NCI-H2196 (cell line): ENCODE data around the gene AFG1L.
"Not testable (repeated sequence)": the region's sequence is repeated elsewhere in the genome, so short reads cannot be mapped to it uniquely, and the experiment has no call there.

Source experiments
- DNase-seq: peaks from one replicate; lab custom pipeline; 2025; ENCODE audit not compliant: unreplicated experiment; lab: John Stamatoyannopoulos, UW

Gene AFG1L

DNA sequence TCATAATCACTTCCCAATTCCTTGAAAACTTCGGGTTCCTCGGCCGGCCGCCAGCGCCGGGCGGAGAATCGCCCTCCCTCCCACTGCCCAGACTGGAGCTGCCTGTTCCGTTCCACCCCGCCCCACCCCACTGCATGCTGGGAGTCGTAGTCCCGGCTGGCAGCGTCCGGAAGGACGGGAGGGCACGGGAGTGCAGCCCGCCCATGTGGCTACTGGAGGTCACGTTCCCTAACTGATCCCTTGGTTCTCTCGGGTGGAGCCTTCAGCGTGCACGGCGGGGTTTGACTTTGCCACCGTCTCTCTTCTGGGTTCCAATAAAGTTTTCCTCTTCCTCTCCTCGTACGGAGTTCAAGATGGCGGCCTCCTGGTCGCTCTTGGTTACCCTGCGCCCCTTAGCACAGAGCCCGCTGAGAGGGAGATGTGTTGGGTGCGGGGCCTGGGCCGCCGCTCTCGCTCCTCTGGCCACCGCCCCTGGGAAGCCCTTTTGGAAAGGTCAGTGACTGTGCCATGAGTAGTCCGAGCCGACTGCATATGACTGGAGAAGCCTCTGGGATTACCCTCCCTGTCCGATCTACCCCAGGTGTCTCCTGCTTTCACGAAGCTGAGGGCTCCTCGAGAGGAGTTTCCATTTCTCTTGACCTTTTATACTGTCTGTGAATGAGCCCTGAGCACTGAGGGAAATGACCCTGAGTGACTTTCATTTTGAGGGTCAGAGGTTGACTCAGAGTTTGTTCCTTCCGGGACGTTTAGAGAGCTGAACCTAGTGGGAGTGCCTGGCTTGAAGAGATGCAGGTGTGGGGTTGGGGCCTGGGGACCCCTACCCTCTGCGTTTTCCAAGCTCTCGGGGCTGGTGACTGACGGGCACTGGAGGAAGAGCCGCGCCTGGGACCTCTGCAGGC is at the start of gene AFG1L:
TSS of gene AFG1L (plus strand) at position 328 of the 899 bp plus-strand sequence. CDS start at position 354, 26 bp downstream.
- peak; percentile 87 for DNase-seq

DNA sequence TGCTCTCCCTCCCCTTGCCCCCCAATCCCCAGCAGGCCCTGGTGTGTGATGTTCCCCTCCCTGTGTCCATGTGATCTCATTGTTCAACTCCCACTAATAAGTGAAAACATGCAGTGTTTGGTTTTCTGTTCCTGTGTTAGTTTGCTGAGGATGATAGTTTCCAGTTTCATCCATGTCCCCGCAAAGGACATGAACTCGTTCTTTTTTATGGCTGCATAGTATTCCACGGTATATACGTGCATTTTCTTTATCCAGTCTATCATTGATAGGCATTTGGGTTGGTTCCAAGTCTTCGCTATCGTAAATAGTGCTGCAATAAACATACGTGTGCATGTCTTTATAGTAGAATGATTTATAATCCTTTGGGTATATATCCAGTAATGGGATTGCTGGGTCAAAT is 49.8 kb upstream of the AFG1L start:
- not testable (repeated sequence) for DNase-seq

DNA sequence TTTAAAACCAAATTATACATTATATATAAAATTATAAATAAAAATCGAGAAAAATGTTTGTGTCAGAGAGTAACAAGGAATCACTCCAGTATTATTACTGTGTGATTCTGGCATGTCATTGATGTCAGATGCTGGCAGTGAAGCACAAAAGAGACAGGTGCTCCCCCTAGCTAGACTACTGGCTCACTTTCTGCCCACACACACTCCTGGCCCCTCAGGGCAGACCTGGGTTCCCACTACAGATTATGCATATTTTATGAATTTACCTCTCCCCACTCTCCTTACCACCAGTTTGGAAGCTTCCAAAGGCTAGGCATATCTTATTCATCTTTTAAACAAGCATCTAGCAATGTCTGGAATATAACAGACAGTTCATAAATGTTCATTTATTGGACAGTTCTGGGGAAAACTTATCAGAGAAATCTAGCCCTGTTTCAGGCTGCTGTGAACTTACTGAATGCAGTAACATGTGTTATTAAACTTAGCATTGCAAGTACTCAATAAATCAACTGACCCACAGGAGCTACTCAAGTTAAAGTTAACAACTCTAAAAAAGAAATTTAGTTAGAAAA is 46.8 kb upstream of the AFG1L start:
- no peak for DNase-seq

DNA sequence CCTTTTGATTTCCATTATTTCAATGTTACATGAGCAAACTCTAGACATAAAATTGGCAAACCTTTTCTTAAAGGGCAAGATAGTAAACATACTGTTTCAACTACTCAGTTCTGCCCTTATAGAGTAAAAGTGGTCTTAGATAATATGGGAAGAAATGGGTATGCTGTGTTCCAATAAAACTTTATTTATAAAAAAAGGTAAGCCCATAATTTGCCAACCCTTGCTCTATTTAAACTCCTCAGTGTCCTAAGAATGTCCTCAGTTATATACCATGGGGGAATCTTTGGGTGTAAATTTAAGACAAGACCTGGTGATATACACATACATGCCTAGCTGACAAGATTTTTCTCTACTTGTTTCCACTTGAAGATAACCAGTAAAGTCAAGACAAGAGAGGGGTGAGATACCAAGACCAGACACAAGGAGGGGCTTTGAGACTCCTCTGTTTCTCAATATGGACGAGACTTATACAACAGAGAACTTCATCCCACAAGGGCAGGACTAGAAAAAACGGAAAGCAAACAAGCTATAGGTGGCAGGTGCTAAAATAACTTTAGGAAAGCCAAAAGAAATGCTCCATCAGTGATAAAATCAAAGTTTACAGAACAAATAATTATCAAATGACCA is 44.5 kb upstream of the AFG1L start:
- DNase-seq: no peak

DNA sequence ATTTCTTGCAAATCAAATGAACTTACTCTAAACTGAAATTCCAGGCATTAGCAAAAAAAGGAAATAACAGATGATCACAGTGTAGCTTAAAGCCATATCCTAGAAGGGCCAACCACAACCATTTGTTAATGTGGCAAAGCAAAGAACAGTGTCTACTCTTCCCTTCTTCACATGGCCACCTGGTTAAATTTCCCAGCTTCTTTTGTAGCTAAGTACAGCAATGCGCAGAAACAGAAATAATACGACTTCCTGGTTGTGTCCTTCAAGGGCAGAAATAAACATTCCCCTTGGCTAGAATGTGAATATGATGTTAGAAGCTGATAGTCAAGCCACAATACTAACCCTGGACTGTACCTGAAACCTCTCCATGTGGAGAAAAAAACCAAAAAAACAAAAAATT is 43.6 kb upstream of the AFG1L start:
- DNase-seq: no peak

DNA sequence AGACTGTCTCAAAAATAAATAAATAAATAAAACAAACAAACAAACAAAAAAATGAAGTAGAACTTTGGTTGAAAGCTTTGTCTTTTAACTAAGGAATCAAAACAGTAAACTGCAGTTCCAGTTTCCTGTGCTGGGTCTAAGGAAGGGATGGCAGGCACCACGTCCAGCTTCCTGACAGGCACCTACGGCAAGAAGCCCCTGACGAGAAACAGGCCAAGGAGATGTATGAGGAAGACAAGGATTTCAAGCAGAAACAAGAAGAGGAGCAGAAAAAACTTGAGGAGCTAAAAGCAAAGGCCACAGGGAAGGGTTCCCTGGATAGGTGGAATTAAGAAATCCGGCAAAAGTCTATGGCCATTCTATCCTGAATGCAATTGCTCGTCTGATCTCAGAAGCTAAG is 42.8 kb upstream of the AFG1L start:
- no peak for DNase-seq

DNA sequence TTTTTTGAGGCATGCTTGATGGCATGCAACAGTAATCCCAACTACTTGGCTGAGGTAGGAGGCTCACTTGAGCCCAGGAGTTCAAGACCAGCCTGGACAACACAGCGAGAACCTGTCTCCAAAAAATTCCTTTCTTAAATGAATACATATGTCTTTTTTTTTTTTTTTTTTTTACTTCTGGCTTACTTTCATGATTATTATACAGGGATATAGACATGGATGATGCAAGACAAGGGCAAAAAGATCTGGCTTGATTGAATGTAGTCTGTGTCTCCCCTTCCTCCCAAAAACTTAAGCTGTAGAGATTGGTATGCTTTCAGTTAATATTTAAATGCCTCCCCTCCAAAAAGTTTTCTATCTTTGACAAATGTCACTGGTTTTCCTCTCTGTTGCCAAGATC is 41.6 kb upstream of the AFG1L start:
- DNase-seq: no peak

DNA sequence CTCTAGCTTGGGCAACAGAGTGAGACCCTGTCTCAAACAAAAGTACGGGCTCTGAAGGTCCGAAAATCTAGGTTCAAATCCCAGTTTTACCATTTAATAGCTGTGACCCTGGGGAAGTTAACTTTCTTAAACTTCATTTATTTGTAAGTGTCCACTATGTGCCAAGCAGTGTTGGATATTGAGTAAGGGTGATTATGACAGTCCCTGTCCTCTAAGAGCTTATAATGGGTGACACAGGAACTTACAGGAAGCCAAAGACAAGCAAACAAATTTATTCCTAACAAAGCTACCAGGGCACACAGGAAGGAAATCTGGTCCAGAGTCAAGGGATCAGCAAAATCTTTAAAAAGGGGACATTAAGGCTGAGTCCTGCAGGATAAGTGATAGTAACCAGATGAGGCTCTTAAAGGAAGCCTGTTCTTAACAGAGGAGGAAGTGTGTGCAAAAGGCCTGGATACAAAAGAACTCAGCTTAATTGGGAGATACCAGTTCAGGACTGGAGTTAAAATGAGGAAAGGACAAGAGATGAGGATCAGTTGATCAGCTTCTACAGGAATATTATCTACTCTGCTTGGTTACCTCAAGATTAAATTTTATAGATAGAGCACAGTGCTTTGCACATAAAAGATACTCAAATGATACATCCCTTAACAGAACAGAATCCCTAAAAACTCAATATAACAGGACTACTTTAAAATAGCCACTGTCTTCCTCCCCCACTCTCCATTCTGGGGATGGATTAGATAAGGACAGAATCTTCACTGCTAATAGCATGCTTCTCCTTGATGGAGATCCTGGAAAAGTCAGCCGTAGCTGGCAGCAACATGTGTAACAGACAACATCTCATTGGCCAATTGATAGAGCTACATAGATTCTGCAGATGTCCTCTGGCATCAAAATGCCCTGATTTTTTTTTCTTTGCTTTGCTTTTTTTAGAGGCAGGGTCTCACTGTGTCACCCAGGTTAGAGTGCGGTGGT is 40.1 kb upstream of the AFG1L start:
- DNase-seq: no peak

DNA sequence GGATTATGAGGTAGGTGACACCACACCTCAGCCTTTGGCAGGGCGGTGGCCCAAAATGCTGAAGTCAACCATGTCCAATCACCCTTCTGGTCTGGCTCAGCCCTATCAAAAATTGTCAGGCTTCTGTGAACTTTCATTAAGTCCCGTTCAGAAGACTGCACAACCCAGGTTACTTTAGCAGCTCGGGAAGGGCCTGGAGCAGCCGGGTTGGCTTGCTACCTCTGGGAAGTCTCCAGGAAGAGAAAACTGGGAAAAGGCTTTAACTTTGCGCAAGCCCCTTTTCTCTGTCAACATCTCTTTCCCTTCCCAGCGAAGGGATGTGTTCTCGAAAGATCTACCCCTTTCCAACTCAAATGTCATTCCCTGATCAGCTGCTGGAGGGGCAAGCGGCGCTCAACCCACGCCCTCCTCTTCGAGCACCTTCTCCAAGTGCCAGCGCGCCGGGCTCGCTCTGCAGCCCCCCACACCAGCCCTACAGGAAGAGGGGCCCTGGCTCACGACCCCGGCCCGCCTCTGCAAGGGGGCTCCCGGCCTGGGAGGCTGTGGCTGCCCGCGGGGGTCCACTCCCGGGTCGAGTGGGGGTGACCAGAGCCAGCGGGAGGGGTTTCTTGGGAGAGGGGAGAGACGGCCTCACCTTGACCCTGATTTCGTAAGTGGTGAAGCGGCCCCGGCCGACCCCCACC is 34.6 kb upstream of the AFG1L start:
- DNase-seq: no peak

DNA sequence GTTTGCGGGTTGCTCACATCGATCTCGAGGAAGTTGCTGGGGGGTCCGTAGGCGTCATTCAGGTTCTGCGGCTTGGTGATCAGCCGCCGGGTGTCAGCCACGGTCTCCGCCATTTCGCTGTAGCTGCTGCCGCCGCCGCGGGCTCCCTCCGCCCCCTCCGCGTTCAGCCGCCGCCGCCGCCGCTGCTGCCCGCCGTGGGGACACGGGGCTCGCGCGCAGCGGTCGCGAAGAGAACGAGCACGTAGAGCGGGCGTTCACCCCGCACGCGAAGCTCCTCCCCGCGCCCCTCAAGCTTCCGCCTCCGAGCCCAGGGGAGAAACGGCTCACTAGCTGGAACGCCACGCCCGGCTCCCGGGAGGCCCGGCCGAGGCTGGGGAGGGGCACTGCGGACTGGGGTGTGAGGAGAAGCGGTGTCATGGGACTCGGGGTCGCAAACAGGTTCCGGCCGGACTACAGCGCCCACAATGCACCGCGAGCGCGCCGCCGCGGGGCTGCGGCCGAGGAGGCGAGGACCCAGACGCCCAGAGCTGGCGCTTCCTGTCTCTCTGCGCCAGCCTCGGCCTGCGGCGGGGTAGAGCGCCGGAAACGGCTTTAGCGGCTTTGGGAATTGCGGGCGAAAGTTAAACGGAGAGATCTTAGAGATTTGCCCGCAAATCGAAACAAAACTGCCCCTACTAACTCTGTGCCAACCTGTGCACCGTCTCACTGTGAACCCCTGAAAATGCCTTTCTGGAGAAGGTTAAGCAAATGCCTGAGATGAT is 33.9 kb upstream of the AFG1L start, which contains the start of gene SNX3:
TSS of gene SNX3 (minus strand) at position 232 of the 761 bp plus-strand sequence. CDS start at position 113, 119 bp downstream.
- DNase-seq: peak; percentile 96

DNA sequence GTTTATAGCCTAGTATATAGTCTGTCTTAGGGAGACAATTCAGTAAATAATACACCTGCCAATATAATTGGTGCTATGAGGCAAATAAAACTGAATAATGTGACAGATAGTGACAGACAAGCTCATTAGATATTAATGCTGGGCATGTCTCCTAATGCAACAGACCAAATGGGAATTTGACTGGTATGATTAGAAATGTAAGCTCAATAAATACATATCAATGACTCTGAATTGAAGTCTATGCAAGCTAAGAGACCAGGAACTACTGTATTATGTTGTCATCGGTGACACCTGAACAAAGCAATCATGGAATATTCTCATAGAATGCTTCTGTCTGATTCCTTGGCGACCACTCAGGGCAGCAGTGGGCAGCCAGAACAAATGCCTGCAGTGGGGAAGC is 31.5 kb upstream of the AFG1L start:
- no peak for DNase-seq

DNA sequence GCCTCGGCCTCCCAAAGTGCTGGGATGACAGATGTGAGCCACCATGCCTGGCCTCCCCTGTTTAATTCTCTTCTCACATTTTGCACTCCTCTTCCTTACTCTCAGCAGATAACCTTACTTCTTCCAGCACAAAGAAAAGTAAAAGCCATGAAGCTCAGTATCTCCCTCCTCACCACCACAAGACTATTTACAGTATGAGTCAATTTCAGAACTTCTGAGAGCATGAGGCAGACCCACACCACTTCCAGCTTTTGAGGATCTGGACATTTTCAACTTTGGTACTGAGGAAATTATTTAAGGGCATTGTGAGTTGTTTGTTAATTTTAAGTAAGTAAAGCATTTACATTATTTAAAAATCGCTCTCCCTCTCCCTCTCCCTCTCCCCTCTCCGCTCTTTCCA is 26.0 kb upstream of the AFG1L start:
- DNase-seq: no peak

DNA sequence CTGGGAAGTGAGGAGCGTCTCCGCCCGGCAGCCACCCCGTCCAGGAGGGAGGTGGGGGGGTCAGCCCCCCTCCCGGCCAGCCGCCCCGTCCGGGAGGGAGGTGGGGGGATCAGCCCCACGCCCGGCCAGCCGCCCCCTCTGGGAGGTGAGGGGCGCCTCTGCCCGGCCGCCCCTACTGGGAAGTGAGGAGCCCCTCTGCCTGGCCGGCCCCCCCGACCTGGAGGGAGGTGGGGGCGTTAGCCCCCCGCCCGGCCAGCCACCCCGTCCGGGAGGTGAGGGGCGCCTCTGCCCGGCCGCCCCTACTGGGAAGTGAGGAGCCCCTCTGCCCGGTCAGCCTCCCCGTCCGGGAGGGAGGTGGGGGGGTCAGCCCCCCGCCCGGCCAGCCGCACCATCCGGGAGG is 24.9 kb upstream of the AFG1L start:
- DNase-seq: not testable (repeated sequence)

DNA sequence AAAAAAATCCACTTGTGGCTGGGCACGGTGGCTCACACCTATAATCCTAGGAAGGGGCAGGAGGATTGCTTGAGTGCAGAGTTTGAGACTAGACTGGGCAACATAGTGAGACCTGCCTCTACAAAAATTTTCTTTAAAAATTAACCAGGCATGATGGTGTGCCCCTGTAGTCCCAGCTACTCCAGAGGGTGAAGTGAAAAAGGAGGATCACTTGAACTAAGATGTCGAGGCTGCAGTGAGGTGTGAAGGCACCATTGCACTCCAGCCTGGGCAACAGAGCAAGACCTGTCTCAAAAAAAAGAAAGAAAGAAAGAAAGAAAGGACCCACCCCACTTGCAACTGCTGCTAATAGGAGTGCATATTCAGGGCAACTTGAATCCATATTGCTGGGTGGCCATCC is 20.3 kb upstream of the AFG1L start:
- DNase-seq: no peak

DNA sequence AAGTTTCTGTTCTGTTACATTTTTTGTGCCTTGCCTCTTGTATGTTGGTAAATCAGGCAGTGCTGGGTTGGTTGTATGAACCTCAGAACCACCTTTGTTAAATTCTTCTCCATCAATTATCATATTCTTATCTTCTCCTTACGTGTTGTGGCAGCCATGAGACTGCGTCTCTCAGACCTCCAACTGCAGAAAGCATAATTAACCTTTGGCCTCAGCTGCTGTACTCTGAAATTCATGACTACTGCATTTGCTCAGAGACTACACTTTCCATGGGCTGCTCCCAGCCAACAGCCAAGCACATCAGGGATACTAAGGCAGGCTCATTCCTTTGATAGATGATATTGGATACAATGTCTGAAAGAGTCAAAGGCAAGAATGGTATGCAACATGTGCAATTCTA is 18.9 kb upstream of the AFG1L start:
- DNase-seq: no peak

DNA sequence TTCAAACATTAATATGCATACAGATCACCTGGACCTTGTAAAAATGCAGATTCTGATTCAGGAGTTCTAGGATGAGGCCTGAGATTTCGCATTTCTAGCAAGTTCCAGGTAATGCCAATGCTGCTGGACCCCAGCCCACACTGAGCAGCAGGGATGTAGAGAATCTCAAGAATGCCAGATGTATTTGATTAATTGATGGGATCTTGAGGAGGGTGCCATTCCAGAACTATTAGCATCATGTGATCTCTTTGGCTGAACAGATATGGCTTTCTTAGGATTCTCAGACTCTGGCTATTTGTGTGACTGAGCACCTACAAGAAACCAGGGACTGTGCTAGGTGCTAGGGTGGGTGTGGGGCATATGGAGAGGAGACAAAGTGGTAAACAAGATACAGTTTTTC is 17.6 kb upstream of the AFG1L start:
- no peak for DNase-seq

DNA sequence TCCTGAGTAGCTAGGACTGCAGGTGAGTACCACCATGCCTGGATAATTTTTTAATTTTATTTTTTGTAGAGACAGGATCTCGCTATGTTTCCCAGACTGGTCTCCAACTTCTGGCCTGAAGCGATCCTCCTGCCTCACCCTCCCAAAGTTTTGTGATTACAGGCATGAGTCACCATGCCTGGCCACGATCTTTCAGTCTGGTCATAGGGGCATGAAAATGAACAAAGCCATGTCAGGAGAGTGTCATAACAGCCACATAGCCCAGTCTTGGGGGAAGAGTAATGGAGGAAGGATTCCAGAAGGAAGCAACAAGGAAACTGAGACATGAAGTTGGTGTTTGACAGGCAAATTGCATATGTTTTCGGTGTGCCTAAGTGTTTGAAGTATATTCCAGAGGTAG is 17.0 kb upstream of the AFG1L start:
- DNase-seq: no peak

DNA sequence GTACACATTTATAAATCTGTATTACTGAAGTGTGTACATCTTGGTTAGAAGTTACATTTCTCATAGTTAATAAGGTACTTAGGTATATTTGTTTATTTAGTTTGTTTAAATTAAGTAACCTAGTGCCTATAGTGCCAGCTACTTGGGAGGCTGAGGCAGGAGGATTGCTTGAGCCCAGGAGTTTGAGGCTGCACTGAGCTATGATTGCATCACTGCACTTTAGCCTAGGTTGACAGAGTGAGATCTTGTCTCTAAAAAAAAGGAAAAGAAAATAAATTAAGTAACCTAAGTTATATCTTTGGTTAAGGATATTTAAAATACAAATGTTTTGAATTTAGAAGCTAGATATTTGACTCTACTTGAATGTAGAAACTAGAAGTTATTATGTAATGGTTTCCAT is 9.5 kb upstream of the AFG1L start:
- DNase-seq: no peak

DNA sequence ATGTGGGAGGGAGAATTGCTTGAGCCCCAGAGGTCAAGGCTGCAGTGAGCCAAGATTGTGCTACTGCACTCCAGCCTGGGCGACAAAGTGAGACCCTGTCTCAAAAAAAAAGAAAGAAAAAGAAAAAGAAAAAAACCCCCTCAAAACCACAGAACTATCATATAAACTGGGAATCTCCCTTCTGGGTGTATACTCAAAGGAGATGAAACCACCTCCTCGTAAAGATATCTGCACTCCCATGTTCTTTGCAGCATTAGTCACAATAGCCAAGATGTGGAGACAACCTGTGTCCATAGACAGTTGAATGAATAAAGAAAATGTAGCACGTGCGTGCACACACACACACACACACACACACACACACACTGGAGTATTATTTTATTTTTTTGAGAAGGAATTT is 8.5 kb upstream of the AFG1L start:
- no peak for DNase-seq

DNA sequence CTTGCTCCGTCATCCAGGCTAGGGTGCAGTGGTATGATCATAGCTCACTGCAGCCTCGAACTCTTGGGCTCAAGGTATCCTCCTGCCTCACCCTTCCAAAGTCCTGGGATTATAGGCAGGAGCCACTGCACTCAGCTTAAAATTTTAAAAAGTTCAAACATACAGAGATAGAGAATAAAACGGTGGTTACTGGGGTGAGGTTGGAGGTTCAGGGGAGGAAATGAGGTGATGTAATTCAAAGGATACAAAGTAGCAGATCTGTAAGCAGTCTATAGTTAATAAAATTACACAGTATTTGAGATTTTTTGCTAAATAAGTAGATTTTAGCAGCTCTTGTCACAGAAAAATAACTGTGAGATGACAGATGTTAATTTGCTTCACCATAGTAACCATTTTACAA is 7.5 kb upstream of the AFG1L start:
- DNase-seq: no peak
